PC-3 (cell line): ENCODE results near the gene FBXL13.

Experiments used
- EZH2 ChIP-seq: fragments of 300-600 bp; sonication (generic); IDR thresholded peaks from one replicate; pipeline ENCODE4 v1.6.1; 2017; ENCODE audit warnings: antibody characterized with exemption, mild to moderate bottlenecking, low read length; ENCODE audit not compliant: unreplicated experiment
- EZH2phosphoT487 ChIP-seq: fragments of 300-600 bp; sonication (generic); IDR thresholded peaks from 2 replicates; pipeline ENCODE4 v1.6.1; 2018; ENCODE audit warnings: mild to moderate bottlenecking, antibody characterized with exemption, low read length, borderline replicate concordance
- TF ChIP-seq, protein P1 (sequence below): fragments of 300-600 bp; sonication (generic); conservative IDR thresholded peaks from 2 replicates; pipeline ENCODE4 v1.5.1; 2017; ENCODE audit warnings: antibody characterized with exemption, low read depth, mild to moderate bottlenecking, low read length

DNA sequence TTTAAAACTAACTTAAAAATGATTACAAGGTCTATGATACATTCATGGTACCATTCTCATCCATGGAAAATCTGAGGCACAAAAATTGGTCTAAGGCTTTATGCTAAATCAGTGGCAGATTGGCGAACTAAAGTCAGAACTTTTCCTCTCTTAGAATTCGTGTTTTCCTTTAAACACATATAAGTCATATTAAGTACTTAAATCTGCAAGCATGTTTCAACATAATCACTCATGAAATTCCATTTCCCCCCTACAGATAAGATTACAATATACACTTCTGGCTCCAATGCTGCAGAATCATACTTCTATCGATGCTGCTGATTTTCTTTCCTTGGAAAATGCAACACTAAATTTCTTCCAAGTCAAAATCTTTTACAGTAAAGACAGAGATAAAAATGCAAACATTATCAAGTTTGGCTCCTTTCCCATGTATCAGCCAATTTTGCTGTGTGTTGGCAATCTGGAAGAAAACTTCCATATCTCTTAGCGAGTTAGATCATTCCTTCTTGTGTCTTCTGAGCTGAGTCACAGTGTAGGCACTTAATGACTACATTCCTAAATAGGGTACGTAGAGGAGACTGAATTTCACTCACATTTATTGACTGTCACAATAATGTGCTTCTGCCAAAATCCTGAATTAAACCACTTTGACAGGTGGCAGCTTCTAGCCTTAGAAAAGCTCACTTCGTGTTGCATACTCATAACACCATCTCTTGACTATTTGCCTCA, 238.2 kb downstream of the FBXL13 start:
- TF ChIP-seq EZH2, result no peak
- TF ChIP-seq, protein P1, sequence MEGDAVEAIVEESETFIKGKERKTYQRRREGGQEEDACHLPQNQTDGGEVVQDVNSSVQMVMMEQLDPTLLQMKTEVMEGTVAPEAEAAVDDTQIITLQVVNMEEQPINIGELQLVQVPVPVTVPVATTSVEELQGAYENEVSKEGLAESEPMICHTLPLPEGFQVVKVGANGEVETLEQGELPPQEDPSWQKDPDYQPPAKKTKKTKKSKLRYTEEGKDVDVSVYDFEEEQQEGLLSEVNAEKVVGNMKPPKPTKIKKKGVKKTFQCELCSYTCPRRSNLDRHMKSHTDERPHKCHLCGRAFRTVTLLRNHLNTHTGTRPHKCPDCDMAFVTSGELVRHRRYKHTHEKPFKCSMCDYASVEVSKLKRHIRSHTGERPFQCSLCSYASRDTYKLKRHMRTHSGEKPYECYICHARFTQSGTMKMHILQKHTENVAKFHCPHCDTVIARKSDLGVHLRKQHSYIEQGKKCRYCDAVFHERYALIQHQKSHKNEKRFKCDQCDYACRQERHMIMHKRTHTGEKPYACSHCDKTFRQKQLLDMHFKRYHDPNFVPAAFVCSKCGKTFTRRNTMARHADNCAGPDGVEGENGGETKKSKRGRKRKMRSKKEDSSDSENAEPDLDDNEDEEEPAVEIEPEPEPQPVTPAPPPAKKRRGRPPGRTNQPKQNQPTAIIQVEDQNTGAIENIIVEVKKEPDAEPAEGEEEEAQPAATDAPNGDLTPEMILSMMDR, result no peak
- TF ChIP-seq EZH2phosphoT487, result no peak
